Stimulated activated CD4-positive, alpha-beta T cell treated with anti-CD3 and anti-CD28 coated beads, Interleukin-15, amount 100 ng/mL, for 1 hour (primary cell): Measurements from ENCODE around the gene AADACL4.

Experiments
- DNase-seq, 2 donors: peaks; one replicate each; pipeline ENCODE4 v3.0.0-alpha.2; 2020; ENCODE audit warnings: low read depth in 1 of 2, low spot score in 1 of 2

Gene AADACL4

GRCh38 chr1:12643785-12644184, at the start of gene AADACL4:
AADACL4 (plus strand) TSS chr1:12644085; CDS start chr1:12644547, 462 bp downstream.
- no peak for DNase-seq

GRCh38 chr1:12594490-12594889, 49.4 kb upstream of the AADACL4 start:
- no peak for DNase-seq

GRCh38 chr1:12594966-12595756, 48.7 kb upstream of the AADACL4 start:
- peak in 1 of 2 donors; percentile 23 for DNase-seq

- DNase-seq: no peak
Observed at GRCh38 chr1:12595757-12596006, 48.2 kb upstream of the AADACL4 start.

- no peak for DNase-seq
Observed at GRCh38 chr1:12596007-12596821, 47.7 kb upstream of the AADACL4 start.

- DNase-seq: no peak
Observed at GRCh38 chr1:12597792-12598191, 46.1 kb upstream of the AADACL4 start.

- DNase-seq: no peak
Observed at GRCh38 chr1:12598974-12599373, 44.9 kb upstream of the AADACL4 start.

GRCh38 chr1:12599657-12600056, 44.2 kb upstream of the AADACL4 start:
- DNase-seq: no peak

- no peak for DNase-seq
Observed at GRCh38 chr1:12600335-12600734, 43.5 kb upstream of the AADACL4 start.

GRCh38 chr1:12600880-12601633, 42.8 kb upstream of the AADACL4 start:
- peak; percentile 28 to 30 for DNase-seq

- no peak for DNase-seq
Observed at GRCh38 chr1:12601700-12602658, 41.9 kb upstream of the AADACL4 start.

- no peak for DNase-seq
Observed at GRCh38 chr1:12602659-12603024, 41.2 kb upstream of the AADACL4 start.

- no peak for DNase-seq
Observed at GRCh38 chr1:12603224-12603623, 40.7 kb upstream of the AADACL4 start.

GRCh38 chr1:12604114-12604874, 39.6 kb upstream of the AADACL4 start:
- peak in 1 of 2 donors; percentile 43 for DNase-seq

- DNase-seq: no peak
Observed at GRCh38 chr1:12604986-12605385, 38.9 kb upstream of the AADACL4 start.

- no peak for DNase-seq
Observed at GRCh38 chr1:12607263-12607662, 36.6 kb upstream of the AADACL4 start.

GRCh38 chr1:12608311-12608957, 35.5 kb upstream of the AADACL4 start:
- no peak for DNase-seq

- DNase-seq: no peak
Observed at GRCh38 chr1:12609469-12610003, 34.3 kb upstream of the AADACL4 start.

- DNase-seq: no peak
Observed at GRCh38 chr1:12610305-12610935, 33.5 kb upstream of the AADACL4 start.
